NCI-H187 (cell line): ENCODE measurements around the gene ELF2.
"Not testable (repeated sequence)": the region's sequence is repeated elsewhere in the genome, so short reads cannot be mapped to it uniquely, and the experiment has no call there.

Experiments used
- DNase-seq, 2 experiments: peaks; one replicate each; lab custom pipeline; 2025; lab: John Stamatoyannopoulos, UW

The ELF2 gene

DNA sequence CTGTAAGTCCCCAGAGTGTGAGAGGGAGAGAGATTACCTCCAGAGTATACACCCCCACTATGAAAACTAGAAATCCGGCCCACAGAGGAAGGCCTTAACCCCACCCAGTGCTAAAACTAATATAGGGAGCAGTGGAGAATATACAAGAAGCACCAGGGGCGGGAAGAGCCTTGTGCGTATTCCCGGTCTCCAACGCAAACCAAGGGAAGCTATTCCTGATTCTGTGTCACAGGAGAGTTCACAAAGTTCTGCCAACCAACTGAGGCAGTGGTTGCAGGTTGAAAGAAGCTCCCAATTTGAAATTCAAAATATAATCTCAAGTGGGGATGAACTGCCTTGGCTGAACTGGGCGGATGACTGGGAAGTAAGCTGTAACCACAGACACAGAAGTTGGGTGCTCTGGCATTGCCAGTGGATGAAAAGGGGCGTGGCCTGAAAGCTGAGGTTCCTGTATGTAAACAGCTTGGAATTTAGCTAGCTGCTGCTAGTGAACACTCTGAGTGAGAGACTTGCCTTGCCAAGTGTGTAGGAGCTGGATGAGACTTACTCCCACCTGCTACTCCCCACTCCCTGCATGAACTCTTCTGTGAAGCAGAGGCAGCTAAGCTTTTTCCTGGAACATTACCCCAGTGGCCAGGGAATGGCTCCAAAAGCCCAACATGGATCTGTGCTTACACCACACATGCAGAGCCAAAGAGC is 32.7 kb downstream of the ELF2 start:
- DNase-seq = no peak

DNA sequence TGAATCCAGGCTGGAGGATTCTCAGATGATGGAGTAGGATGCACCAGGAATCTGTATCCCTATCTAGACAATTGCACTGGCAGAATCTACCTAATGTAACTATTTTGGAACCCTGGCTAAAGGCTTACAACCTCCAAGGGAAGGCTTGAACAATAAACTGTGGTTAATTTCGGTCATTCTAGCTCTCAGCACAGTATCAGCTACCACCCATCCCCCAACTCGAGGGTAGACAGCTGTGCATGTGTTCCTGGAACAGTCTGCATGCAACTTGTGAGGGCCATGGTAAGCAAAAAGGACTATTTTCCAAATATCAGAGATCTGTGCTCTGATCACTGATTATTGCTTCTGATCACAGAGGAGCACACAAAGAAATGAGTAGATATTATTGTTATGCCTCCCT is 34.0 kb downstream of the ELF2 start:
- DNase-seq = no peak

DNA sequence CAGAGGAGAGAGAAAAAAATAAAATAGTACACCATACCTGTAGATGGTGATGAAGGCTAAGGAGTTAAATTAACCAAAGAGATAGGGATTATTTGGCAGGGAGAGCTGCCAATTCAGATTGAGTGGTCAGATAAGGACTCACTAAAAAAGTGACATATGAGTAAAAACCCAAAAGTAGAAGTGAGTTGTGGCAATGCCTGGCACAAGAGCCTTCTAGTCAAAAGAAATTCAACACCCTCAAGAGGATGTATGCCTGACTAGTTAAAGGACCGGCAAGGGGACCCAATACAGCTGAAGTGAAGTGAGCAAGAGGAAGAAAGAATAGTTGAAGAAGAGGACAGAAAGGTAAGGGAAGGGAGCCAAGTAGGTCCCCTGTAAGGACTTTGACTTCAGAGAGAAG is 34.9 kb downstream of the ELF2 start:
- DNase-seq = no peak

DNA sequence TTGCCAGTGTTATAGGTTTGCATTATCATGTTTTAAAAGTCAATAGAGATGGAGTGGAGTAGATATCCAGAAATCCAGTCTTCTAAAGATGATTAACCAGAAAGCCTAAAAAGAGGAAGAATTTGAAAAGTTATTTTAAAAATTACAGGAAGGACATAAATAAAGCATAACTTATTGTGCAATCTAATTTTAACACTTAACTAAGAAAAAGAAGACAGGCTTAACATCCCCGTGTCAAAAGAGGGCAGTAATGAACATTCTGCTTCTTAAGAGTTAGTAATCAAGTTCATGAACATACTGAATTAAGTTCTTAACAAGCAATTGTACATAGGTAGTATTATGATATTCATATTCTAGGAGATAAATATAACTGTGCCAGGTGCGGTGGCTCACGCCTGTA is 39.3 kb downstream of the ELF2 start:
- DNase-seq = no peak

DNA sequence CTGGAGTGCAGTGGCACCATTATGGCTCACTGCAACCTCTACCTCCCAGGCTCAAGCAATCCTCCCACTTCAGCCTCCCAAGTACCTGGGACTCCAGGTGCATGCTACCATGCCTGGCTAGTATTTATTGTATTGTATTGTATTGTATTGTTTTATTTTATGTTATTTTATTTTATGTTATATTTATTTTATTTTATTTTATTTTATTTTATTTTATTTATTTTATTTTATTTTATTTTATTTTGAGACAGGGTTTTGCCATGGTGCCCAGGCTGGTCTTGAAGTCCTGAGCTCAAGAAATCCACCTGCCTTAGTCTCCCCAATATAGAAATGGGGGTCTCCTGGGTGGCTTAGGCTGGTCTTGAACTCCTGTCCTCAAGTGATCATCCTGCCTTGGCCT is 42.6 kb downstream of the ELF2 start:
- no peak for DNase-seq

DNA sequence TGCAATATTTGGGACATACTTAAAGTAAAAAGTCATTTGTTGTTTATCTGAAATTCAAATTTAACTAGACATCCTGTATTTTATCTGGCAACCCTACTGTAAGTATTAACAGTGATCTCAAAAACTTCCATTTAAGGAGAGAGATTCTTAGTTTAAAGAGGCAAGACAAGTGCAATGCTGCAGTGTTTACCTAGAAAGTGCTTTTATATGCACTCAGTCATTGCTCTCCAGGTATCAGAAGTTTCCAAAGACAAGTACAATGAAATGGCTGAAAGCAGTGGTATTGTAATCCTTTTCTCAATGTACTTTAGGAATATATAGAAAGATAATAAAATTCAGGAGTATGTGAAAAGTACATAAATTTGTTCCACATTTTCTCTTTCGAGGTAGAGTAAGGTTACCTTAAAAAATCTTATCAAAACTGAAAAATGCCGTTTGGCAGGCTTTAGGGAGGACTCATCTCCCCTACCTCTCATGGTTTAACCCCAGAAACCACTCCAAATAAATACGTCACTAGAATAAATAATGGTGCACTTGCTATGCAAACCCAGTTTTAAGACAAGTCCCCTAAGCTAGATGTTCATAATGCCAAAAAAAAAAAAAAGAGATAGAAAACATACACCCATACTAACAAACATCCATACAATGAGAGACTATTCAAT is 45.7 kb downstream of the ELF2 start:
- no peak for DNase-seq

DNA sequence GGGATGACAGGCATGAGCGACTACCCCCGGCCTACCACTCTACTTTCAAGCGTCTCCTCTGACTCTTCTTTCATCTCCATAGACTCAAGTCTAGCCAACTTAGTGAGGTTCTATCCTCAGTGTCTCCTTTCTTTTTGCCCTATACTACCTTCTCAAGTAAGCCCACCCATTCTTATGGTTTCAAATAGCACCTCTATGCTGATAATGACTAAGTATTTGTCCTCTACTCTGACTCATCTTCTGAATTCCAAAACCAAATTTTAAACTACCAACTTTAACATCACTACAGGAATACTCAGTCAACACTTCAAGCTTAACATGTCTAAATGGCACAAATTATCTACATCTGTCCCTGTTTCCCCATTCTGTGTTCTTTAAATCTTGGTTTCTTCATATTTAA is 47.8 kb downstream of the ELF2 start:
- no peak for DNase-seq

DNA sequence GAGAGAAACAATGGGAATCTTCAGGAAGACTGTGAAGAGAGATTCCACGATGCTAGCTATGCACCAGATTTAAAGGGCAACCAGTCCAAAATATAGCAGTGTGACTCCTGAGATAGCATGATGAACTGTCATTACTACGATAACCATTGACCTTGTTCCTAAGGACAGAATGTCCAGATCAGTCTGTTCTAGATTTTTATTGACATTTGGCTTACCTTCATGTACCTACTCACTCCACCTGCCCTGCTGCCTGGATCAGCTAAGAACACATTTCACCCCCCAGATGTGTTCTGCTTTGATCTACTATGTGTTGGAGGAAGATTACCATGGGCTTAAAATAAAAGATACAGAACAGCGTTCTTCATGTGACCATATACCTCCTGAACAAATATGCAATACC is 50.1 kb downstream of the ELF2 start:
- DNase-seq = no peak

DNA sequence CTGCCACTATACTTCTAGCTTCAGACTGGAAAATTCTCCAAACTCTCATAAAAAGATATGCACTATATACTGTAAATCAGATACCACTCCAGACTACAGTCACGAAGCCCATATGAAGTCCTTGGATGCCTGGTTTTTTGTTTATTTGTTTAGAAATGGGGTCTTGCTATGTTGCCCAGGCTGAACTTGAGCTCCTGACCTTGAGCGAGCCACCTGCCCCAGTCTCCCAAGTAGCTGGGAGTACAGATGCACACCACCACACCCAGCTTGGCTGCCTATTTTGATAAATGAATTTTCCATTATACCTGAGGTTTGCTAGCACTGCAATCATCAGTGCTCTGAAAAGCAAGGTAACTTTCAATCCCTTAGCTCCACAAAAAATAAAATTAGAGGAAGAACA is 53.1 kb downstream of the ELF2 start:
- no peak for DNase-seq

DNA sequence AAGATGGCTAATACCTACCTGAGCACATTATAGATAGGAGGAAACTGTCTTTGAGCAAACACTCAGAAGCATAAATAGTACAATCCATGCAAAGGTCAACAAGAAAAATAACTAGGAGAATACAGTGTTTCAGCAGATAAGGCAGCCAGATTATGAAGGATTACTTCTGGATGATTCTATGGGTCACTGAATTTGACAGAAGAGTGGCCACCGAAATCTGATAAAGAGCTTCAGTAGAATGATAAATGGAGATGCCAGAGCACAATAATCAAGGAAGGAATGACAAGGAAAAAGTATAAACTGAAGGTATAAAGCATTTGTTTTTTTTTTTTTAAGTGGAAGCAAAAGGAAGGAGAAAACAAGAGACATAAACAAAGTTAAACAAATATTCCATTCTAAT is 58.7 kb downstream of the ELF2 start:
- no peak for DNase-seq

DNA sequence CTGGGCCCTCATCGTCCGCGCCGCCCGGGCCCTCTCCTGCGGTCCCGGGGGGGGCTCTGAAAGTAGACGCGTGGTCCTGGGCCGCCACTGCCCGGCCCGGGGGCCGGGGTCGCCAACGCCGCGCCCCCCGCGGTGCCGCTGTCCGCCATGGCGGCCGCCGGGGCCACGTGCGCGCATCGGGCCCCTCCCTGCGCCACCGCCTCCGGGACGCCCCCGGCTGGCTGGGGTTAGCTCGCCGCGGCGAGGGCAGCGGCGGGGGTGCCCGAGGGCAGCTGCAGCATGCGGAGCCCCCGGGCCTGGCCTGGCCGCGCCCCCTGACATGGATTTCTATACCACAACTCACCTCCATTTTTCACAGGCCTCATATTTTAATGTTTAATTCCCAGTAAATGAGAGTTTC is 61.8 kb downstream of the ELF2 start:
- DNase-seq = no peak

DNA sequence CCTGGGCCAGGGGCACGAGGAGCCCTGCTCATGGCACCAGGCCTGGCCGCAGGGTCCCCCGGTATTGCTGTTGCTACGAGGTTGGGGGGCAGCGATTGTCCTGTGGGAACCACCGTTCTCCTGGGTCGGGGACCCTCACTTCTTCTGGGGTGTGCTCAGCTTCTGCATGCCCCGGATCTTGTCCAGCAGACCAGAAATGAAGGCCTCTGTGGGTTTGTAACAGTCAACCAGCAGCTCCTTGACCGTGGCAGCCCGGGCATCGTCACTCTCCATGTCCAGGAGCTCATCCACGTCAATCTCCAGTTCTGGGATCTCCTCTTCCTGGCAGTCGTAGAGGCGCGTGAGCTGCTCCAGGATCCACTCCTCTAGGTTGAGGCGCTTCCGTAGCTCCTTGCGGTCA is 62.2 kb downstream of the ELF2 start:
- not testable (repeated sequence) for DNase-seq

DNA sequence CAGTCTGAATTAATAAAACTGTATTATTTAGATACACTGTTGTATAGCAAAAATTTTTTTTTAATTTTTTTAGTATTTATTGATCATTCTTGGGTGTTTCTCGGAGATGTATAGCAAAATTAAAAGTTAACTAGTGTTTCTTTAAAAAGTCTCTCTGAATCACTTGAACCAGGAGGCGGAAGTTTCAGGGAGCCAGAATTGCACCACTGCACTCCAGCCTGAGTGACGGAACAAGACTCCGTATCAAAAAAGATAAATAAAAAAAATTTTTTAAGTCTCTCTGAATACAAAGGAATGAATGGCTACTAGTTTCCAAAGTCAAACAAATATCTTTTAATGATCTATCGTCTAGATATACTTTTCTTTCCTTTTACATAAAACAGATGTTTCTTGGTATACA is 64.4 kb downstream of the ELF2 start:
- no peak for DNase-seq

DNA sequence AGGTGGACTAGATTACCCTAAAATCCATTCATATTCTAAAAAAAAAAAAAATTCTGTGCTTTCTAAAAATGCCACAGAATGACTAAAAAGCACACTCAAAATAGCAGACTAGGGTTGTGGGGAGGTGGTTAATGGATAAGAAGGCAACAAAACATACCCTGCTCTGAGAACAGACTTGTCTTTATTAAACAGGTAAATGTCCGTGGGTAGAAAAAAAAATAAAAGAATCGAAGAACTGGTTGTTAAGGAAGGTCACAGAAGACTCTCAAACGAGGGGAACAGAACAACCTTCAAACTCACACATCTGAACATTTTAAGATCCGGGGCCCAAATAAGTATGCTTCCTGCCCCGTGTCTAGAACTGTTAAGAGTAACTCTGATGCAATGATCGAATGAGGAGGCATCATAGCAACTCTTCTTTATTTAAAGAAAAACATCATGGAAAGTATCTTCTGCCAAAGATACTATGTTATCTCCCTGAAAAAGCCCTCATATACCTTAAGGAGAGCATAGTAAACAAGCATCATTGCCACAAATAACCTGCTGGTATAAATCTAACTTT is 68.4 kb downstream of the ELF2 start:
- DNase-seq = no peak

DNA sequence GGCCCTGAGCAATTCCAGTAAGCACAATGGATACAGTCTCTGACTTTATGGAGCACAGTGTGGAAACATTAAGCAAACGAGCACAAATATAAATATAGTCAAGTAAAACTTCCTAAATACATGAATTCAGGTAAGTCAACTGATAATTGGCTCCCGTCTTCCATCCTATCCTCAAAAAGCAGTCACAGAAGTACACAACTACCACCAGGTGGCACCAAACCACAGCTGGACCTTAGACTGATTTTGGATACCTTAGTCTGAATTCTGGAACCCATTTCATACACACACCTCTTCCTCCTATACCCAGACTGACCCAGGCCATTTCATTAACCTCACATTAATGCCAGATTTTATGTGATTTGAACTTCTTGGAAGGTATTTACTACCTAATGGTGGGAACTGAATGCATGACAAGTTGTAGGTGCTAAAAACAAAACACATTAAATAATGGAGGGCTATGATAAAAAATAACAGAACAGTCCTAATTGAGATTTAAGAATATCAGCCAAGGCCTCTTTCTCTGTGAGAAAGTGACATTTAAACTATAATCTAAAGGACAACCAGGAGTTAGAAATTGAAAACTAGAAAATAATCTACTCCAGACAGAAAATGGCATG is 77.5 kb downstream of the ELF2 start:
- peak in 1 of 2 experiments; percentile 42 for DNase-seq

DNA sequence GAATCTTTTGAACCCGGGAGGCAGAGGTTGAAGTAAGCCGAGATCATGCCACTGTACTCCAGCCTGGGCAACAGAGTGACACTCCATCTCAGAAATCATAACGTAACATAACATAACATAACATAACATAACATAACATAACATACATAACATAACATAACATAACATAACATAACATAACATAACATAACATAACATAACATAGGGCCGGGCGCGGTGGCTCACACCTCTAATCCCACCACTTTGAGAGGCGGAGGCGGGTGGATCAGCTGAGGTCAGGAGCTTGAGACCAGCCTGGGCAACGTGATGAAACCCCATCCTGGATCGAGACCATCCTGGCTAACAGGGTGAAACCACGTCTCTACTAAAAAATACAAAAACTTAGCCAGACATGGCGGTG is 84.7 kb downstream of the ELF2 start:
- DNase-seq = no peak

DNA sequence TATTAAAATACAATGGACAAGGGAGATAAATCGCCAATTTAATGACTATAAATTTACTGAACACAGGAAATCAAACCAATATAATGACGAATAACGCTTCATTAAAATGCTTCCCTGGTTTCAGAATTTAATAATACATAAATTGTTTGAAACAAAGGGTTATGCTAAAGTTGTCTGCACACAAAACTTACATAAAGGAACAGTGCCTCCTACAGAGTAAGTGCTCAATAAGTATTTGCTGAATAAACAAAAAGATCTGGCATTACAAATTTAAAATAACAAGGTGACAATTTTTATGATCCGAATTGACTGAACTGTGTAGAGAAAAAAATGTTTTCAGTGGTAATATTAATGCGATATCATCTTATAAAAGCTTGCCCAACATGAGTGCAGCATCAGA is 91.9 kb downstream of the ELF2 start:
- no peak for DNase-seq

DNA sequence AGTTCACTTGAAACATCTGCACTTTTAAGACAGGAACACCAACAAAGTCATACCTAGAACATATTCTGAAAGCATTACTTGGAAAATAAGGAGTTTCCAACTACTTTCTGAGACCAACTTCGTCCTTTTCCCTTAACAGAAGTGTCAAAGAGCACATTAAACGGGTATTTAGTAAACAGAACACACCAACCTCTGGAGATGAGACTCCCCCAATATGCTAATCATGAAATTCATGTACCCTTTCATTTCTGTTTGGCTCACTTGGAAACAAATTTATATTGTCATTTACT is 92.3 kb downstream of the ELF2 start:
- no peak for DNase-seq

DNA sequence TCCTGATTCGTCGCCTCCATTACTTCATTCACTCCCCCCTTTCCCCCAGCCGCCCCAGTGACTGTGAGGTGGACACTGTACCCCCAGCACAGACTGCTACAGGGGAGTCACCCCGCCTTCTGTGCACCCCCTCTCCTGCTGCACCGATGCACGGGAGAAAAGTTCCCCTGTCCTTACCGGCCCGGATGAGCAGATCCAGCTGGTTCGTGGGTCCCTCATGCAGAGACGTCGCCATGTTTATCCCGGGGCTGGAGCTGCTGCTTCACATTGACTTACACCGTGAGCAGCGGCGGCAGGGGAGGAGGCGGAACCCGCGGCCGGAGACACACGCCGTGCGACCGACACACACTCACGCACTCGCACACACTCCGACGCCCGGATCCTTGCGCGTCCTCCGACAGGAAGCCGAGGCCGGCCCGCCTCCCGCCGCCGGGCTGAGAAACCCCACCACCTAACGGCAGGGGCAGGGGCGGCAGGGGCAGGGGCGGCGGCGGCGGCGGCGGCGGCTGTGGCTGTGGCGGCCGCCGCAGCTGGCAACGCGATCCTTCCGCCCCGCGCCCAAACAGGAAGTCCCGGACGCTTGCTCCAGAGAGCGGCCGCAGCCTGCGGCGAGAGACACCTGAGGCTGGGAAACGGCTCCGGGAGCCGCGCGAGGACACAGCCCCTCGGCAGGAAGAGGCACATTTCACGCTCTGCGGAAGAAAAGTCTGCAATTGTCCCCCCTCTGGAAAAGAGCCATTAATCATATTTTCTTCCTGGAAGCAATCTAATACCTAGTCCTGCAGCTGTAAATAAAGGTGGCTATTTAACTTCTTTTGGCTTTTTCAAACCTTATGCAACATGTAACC is 92.8 kb downstream of the ELF2 start:
- peak; percentile 27 to 66 for DNase-seq

DNA sequence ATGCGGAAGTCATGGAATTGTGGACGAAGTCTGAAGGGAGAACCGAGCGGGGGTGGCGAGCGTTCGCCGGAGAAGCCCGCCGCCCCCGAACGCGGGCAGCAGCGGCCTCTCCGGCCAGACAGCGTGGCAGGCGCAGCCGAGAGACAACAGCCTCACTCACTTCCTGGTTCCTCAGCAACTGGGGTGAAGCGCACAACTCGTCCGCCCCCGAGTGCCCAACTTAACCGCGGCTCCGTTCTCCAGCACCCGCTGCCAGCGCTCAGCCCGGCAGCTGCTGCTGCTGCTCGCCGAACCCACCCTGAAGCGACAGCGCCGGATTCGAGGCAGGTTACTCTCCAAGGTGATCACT is 93.4 kb downstream of the ELF2 start:
- peak in 1 of 2 experiments; percentile 27 for DNase-seq

DNA sequence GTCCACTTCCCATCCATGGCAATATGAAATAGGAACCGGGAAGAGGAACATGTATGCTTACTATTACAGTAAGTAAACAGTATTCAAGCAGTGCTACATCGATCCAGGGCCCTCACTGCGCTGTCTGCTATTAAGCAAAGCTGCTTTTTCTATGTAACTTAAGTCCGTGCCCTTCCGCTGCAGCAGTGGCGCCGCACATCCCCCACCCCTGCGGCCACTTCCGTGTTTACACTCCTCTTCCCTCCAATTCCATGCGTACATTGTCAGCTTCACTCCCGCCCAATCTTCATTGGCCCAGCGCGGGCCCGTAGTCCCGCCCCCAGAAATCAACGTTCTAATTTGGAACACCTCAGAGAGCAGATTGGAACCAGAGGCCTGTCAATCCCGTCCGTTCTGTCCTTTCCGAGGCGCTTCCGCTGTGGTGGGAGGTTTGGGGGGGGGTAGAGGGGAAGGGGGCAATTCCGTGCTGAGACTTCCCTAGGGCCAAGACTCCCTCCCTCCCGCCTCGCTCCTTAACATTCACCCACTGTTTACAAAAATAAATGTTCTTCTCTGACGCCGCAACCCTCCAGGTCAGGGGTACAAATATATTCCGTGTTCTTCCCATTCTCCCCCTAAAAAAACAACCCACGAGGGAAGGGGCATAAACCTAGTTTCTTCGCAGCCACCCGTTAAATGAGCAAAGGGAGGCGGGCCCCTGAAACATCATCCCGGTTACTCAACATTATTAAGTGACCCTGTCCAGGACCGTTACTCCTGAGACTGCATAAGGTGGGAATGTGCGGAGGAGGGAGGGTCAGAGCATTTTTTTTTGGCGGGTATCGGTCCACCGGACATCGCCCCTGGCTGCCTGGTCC is 94.0 kb downstream of the ELF2 start:
- peak; percentile 56 to 83 for DNase-seq

DNA sequence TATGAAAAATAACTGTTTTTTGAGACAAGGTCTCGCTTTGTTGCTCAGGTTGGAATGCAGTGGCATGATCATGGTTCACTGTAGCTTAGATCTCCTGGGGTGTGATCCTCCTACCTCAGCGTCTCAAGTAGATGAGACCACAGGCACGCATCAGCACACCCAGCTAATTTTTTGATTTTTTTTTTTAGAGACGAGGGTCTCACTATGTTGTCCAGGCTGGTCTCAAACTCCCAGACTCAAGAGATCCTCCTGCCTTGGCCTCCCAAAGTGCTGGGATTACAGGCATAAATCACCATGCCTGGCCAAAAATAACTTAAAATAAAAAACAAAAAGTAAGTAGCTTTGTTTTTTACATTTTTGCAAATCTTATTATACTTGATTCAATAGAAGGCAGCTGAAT is 98.1 kb downstream of the ELF2 start:
- DNase-seq = no peak
